Measurements from ENCODE around the gene PLCB3.

GRCh38 chr11:64267207-64267945 is 16.0 kb downstream of the PLCB3 start:
- TF ChIP-seq CTCF (conservative IDR thresholded peaks at IDR 0.05; ENCODE audit: low read depth in 2 of 2) = no peak
- no peak for TF ChIP-seq EZH2 (IDR thresholded peaks at IDR 0.05; ENCODE audit: low read depth, unreplicated experiment)
- no peak for TF ChIP-seq EZH2phosphoT487 (IDR thresholded peaks at IDR 0.05; ENCODE audit: unreplicated experiment)
- TF ChIP-seq POLR2AphosphoS5 (IDR thresholded peaks at IDR 0.05; ENCODE audit: low read depth) = no peak
- no peak for TF ChIP-seq REST (IDR thresholded peaks at IDR 0.05; ENCODE audit: unreplicated experiment)
- no peak for TF ChIP-seq ZNF331 (CRISPR knock-in tag; IDR thresholded peaks at IDR 0.05; ENCODE audit: low read depth)
- TF ChIP-seq ZNF114 (CRISPR knock-in tag; IDR thresholded peaks at IDR 0.05) = no peak
- TF ChIP-seq CREB1 (CRISPR knock-in tag; IDR thresholded peaks at IDR 0.05; ENCODE audit: low read depth) = no peak
- no peak for TF ChIP-seq JUNB (IDR thresholded peaks at IDR 0.05; ENCODE audit: unreplicated experiment)
